H9 (cell line): ENCODE data around the gene IL21R. TPM values are rescaled to one million over a fixed set of nuclear protein-coding genes. Genes with fewer than 3 reads are reported as not detected.

Source experiments
- DNase-seq: peaks from one replicate; pipeline ENCODE4 v3.0.0-alpha.2; 2017
- H2AFZ ChIP-seq: one replicate; pipeline ENCODE4 v1.6.1; 2013; ENCODE audit warnings: mild to moderate bottlenecking, low read length, control low read depth, moderate library complexity
- H2AK5ac ChIP-seq: 2 replicates; pipeline ENCODE4 v1.6.1; 2013; ENCODE audit warnings: low read length, control low read depth, mixed read lengths; ENCODE audit not compliant: insufficient read length
- H2BK120ac ChIP-seq: one replicate; pipeline ENCODE4 v1.6.1; 2013; ENCODE audit warnings: low read depth, mild to moderate bottlenecking, low read length, control low read depth, inconsistent platforms; ENCODE audit not compliant: poor library complexity, severe bottlenecking
- H2BK12ac ChIP-seq: 2 replicates; pipeline ENCODE4 v1.6.1; 2013; ENCODE audit warnings: low read length, control low read depth, mixed read lengths, low read depth; ENCODE audit not compliant: insufficient read length
- H2BK15ac ChIP-seq: 2 replicates; pipeline ENCODE4 v1.6.1; 2013; ENCODE audit warnings: low read depth, low read length, control low read depth
- H2BK20ac ChIP-seq: one replicate; pipeline ENCODE4 v1.6.1; 2013; ENCODE audit warnings: low read depth, mild to moderate bottlenecking, low read length, control low read depth, inconsistent platforms; ENCODE audit not compliant: poor library complexity, severe bottlenecking
- H2BK5ac ChIP-seq: 2 replicates; pipeline ENCODE4 v1.6.1; 2013; ENCODE audit warnings: low read length, control low read depth, mixed read lengths; ENCODE audit not compliant: insufficient read length
- H3K14ac ChIP-seq: 2 replicates; pipeline ENCODE4 v1.6.1; 2013; ENCODE audit warnings: low read length, control low read depth; ENCODE audit not compliant: insufficient read depth
- H3K18ac ChIP-seq: 2 replicates; pipeline ENCODE4 v1.6.1; 2013; ENCODE audit warnings: low read depth, mild to moderate bottlenecking, mixed read lengths, low read length, control low read depth; ENCODE audit not compliant: insufficient read length
- H3K23ac ChIP-seq: 2 replicates; pipeline ENCODE4 v1.6.1; 2013; ENCODE audit warnings: low read length, control low read depth, mixed read lengths, low read depth; ENCODE audit not compliant: insufficient read length
- H3K23me2 ChIP-seq: 2 replicates; pipeline ENCODE4 v1.6.1; 2013; ENCODE audit warnings: low read depth, mild to moderate bottlenecking, mixed read lengths, low read length, control low read depth; ENCODE audit not compliant: insufficient read length, poor library complexity, severe bottlenecking
- H3K27ac ChIP-seq: 2 replicates; pipeline ENCODE4 v1.5.1; 2013; ENCODE audit warnings: low read length, control low read depth, mixed read lengths, low read depth; ENCODE audit not compliant: insufficient read length
- H3K27me3 ChIP-seq: 2 replicates; pipeline ENCODE4 v1.6.1; 2013; ENCODE audit warnings: low read length, control low read depth, inconsistent platforms; ENCODE audit not compliant: insufficient read depth
- H3K4ac ChIP-seq: 2 replicates; pipeline ENCODE4 v1.6.1; 2013; ENCODE audit warnings: low read depth, mild to moderate bottlenecking, control low read depth, inconsistent platforms, low read length, moderate library complexity
- H3K4me1 ChIP-seq: 2 replicates; pipeline ENCODE4 v1.6.1; 2013; ENCODE audit warnings: low read length, control low read depth, inconsistent platforms; ENCODE audit not compliant: insufficient read depth
- H3K4me2 ChIP-seq: 2 replicates; pipeline ENCODE4 v1.6.1; 2013; ENCODE audit warnings: low read length, control low read depth, mixed read lengths; ENCODE audit not compliant: insufficient read length, insufficient read depth
- H3K56ac ChIP-seq: 2 replicates; pipeline ENCODE4 v1.6.1; 2013; ENCODE audit warnings: low read depth, mild to moderate bottlenecking, mixed read lengths, low read length, control low read depth; ENCODE audit not compliant: insufficient read length
- H3K79me1 ChIP-seq: 2 replicates; pipeline ENCODE4 v1.6.1; 2013; ENCODE audit warnings: low read depth, mild to moderate bottlenecking, moderate library complexity, low read length, control low read depth, inconsistent platforms; ENCODE audit not compliant: insufficient read depth, poor library complexity, severe bottlenecking
- H3K79me2 ChIP-seq: 2 replicates; pipeline ENCODE4 v1.6.1; 2013; ENCODE audit warnings: low read length, control low read depth, inconsistent platforms; ENCODE audit not compliant: insufficient read depth
- H3K9ac ChIP-seq: 2 replicates; pipeline ENCODE4 v1.6.1; 2013; ENCODE audit warnings: low read length, control low read depth, mixed read lengths; ENCODE audit not compliant: insufficient read length; ENCODE audit errors: extremely low read depth
- H3K9me3 ChIP-seq: one replicate; pipeline ENCODE4 v1.6.1; 2013; ENCODE audit warnings: low read depth, low read length, inconsistent platforms; ENCODE audit not compliant: control insufficient read depth
- H3T11ph ChIP-seq: one replicate; pipeline ENCODE4 v1.6.1; 2013; ENCODE audit warnings: mild to moderate bottlenecking, low read length, control low read depth, inconsistent platforms
- H4K20me1 ChIP-seq: one replicate; pipeline ENCODE4 v1.6.1; 2013; ENCODE audit not compliant: control insufficient read depth, insufficient read length, insufficient read depth
- H4K5ac ChIP-seq: 2 replicates; pipeline ENCODE4 v1.6.1; 2013; ENCODE audit warnings: low read depth, mild to moderate bottlenecking, mixed read lengths, low read length, control low read depth; ENCODE audit not compliant: insufficient read length
- H4K8ac ChIP-seq: replicated peaks from 2 replicates; pipeline ENCODE4 v1.6.1; 2013; ENCODE audit warnings: low read length, control low read depth, mixed read lengths, low read depth; ENCODE audit not compliant: insufficient read length
- H4K91ac ChIP-seq: 2 replicates; pipeline ENCODE4 v1.6.1; 2013; ENCODE audit warnings: low read depth, mild to moderate bottlenecking, moderate library complexity, mixed read lengths, low read length, control low read depth; ENCODE audit not compliant: insufficient read length
- H3K27ac Mint-ChIP-seq, 3 experiments: 2 replicates in 2 of 3; 3 replicates in 1 of 3; pipeline ENCODE4 v1.8.0; 2020 to 2021; ENCODE audit warnings: mixed read lengths in 3 of 3, mild to moderate bottlenecking in 1 of 3, moderate library complexity in 1 of 3
- H3K27me3 Mint-ChIP-seq: 2 replicates; pipeline ENCODE4 v1.8.0; 2021; ENCODE audit warnings: low read depth, mild to moderate bottlenecking, moderate library complexity, mixed read lengths
- H3K36me3 Mint-ChIP-seq, 3 experiments: 2 replicates in 2 of 3; 3 replicates in 1 of 3; pipeline ENCODE4 v1.8.0; 2020 to 2021; ENCODE audit warnings: low read depth in 3 of 3, mixed read lengths in 3 of 3; ENCODE audit not compliant: insufficient read depth in 1 of 3
- H3K4me1 Mint-ChIP-seq, 2 experiments: 2 replicates each; pipeline ENCODE4 v1.8.0; 2020; ENCODE audit warnings: mixed read lengths in 2 of 2
- H3K4me3 Mint-ChIP-seq, 2 experiments: 2 replicates in 1 of 2; 3 replicates in 1 of 2; pipeline ENCODE4 v1.8.0; 2020 to 2021; ENCODE audit warnings: mild to moderate bottlenecking in 2 of 2, mixed read lengths in 2 of 2, moderate library complexity in 1 of 2
- H3K9me3 Mint-ChIP-seq, 2 experiments: 2 replicates in 1 of 2; 3 replicates in 1 of 2; pipeline ENCODE4 v1.8.0; 2020; ENCODE audit warnings: mild to moderate bottlenecking in 2 of 2, mixed read lengths in 2 of 2, moderate library complexity in 1 of 2
- WGBS: extraction: QIAGEN DNeasy Blood & Tissue Kit; methylation state at CpG from one replicate; pipeline ENCODE4 v1.1.7; 2013; ENCODE audit warnings: missing lambda C conversion rate, low lambda C conversion rate, mixed read lengths; ENCODE audit not compliant: insufficient read length; ENCODE audit errors: extremely low coverage; 5-methylcytosine and 5-hydroxymethylcytosine counted together
- total RNA-seq: library from RNA; stranded (reverse); gene quantifications from 2 replicates; pipeline ENCODE4 v1.2.1, GENCODE V29; 2021
- TF ChIP-seq, protein P1 (sequence below): fragments of 200-600 bp; sonication (generic); conservative IDR thresholded peaks from 3 replicates; pipeline ENCODE4 v1.8.0; 2021; ENCODE audit warnings: antibody characterized with exemption, mild to moderate bottlenecking

IL21R gene
- total RNA-seq, 1 experiment from 2014 or later: 0.07 TPM

DNA sequence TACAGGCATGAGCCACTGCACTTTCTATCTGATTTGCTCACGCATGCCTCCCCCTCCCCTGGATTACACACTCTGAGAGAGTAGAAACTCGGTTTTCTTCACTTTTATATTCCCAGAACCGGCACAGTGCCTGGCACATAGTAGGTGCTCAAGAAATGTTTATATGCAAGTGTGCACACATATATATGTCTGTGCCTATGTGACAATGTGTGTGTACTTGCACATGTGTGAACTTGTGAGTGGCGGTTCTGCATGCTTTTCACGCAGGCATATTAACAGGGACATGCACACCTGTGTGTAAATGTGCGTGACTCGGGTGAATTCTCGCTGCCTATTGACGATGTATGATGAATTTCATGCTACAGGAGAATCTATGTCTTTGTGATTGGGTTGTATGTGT is 22.1 kb upstream of the IL21R start:
- Histone ChIP-seq H2BK12ac (no peak overlapping the region), H3K9me3 (no peaks in the 10 kb centered on the region), H2BK15ac (no peak overlapping the region), H3K18ac (no peak overlapping the region), H3K79me2 (no peaks in the 10 kb centered on the region), H3K23ac (no peak overlapping the region), H3K23me2 (no peaks in the 10 kb centered on the region), H2AFZ (no peak overlapping the region), H3K4ac (no peak overlapping the region), H2BK20ac (no peak overlapping the region), H3K4me2 (no peak overlapping the region), H3K79me1 (no peaks in the 10 kb centered on the region), H4K20me1 (no peaks in the 10 kb centered on the region), H3K56ac (no peak overlapping the region), H3K27ac (no peak overlapping the region), H3K9ac (no peak overlapping the region), H3T11ph (no peak overlapping the region), H4K8ac (no peak overlapping the region), H3K27me3 (no peaks in the 10 kb centered on the region), H4K91ac (no peak overlapping the region), H2BK5ac (no peak overlapping the region), H3K4me1 (no peaks in the 10 kb centered on the region), H4K5ac (no peak overlapping the region), H2AK5ac (no peak overlapping the region), H3K14ac (no peak overlapping the region), H2BK120ac (no peak overlapping the region)
- TF ChIP-seq, protein P1, sequence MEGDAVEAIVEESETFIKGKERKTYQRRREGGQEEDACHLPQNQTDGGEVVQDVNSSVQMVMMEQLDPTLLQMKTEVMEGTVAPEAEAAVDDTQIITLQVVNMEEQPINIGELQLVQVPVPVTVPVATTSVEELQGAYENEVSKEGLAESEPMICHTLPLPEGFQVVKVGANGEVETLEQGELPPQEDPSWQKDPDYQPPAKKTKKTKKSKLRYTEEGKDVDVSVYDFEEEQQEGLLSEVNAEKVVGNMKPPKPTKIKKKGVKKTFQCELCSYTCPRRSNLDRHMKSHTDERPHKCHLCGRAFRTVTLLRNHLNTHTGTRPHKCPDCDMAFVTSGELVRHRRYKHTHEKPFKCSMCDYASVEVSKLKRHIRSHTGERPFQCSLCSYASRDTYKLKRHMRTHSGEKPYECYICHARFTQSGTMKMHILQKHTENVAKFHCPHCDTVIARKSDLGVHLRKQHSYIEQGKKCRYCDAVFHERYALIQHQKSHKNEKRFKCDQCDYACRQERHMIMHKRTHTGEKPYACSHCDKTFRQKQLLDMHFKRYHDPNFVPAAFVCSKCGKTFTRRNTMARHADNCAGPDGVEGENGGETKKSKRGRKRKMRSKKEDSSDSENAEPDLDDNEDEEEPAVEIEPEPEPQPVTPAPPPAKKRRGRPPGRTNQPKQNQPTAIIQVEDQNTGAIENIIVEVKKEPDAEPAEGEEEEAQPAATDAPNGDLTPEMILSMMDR: no peak
- H3K27me3 Mint-ChIP-seq: peaks cover 8% of the 10 kb centered on the region
- H3K36me3 Mint-ChIP-seq: peaks cover 0 to 3% (median 2%) of the 10 kb centered on the region in 3 experiments; a peak in 1 of 7 replicates
- no peak for DNase-seq
- peaks cover 0 to 7% of the 10 kb centered on the region in 2 experiments; a peak in 2 of 4 replicates for H3K4me1 Mint-ChIP-seq
- peaks cover 5 to 8% of the 10 kb centered on the region in 2 experiments; a peak in 3 of 5 replicates for H3K9me3 Mint-ChIP-seq
- H3K4me3 Mint-ChIP-seq: no peak overlapping the region
- no peak overlapping the region for H3K27ac Mint-ChIP-seq
- WGBS: no CpG with 5 or more reads among the region's 9 CpGs
